ENCODE measurements around the gene DCLK2.
"Not testable (repeated sequence)": the region's sequence is repeated elsewhere in the genome, so short reads cannot be mapped to it uniquely, and the experiment has no call there.

Gene DCLK2

GRCh38 chr4:150160473-150160872 lies 82.2 kb downstream of the DCLK2 start:
- H3K27me3 ChIP-seq = no peaks in the 10 kb centered on the region
- H3K27ac ChIP-seq = no peak overlapping the region
- no peaks in the 10 kb centered on the region; the same call in 1 of the 2 replicates for H3K36me3 ChIP-seq

DNA sequence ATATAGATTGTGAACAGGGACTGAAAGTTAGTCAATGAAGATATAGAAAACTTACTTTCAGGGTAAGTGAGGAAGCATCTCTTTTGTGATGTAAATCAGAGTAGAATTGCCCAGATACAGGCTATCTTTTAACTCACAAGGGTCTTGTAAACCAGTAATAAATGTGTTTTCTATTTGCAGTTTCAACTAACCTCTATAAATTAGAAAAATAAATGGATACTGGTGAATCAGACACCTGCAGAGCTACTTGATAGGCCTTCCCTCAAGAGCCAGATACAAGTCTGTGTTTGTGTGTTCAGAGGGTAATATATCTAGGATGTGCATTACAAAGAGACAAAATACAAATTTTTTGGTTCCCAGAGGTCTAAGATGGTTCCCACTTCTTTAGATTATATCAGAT lies 82.9 kb downstream of the DCLK2 start:
- Histone ChIP-seq H3K9ac (no peak overlapping the region), H3K27me3 (no peaks in the 10 kb centered on the region), H4K20me1 (no peaks in the 10 kb centered on the region), H3K36me3 (no peaks in the 10 kb centered on the region; the same call in none of the 2 replicates), H3K4me1 (peaks cover 19% of the 10 kb centered on the region), H3K4me2 (no peak overlapping the region), H3K27ac (no peak overlapping the region), H3K4me3 (no peak overlapping the region), H3K9me3 (no peaks in the 10 kb centered on the region)
- no peak for TF ChIP-seq Cebpa-rat (IDR thresholded peaks at IDR 0.05)

More at GRCh38 chr4:150160473-150160872, 82.2 kb downstream of the DCLK2 start:
- Histone ChIP-seq H3K4me1 (peaks cover 14% of the 10 kb centered on the region), H3K4me2 (no peak overlapping the region), H3K4me3 (no peak overlapping the region), H3K9ac (no peak overlapping the region), H3K9me3 (no peaks in the 10 kb centered on the region), H4K20me1 (no peaks in the 10 kb centered on the region)
- no peak for TF ChIP-seq Cebpa-rat (IDR thresholded peaks at IDR 0.05)

- H3K4me2 ChIP-seq, H3K9ac ChIP-seq, H3K27ac ChIP-seq, H3K9me3 ChIP-seq, H3K27me3 ChIP-seq, H4K20me1 ChIP-seq, H3K4me3 ChIP-seq, H3K36me3 ChIP-seq: not testable (repeated sequence)
- peaks cover 19% of the 10 kb centered on the region for H3K4me1 ChIP-seq
Observed at GRCh38 chr4:150162020-150162419, 83.8 kb downstream of the DCLK2 start.

GRCh38 chr4:150164055-150164454 lies 85.8 kb downstream of the DCLK2 start:
- no peak overlapping the region for H3K4me2 ChIP-seq
- TF ChIP-seq Cebpa-rat (IDR thresholded peaks at IDR 0.05) = no peak
- H3K9me3 ChIP-seq = no peaks in the 10 kb centered on the region
- no peaks in the 10 kb centered on the region for H3K27me3 ChIP-seq
- no peak overlapping the region for H3K9ac ChIP-seq
- no peak overlapping the region for H3K27ac ChIP-seq
- no peak overlapping the region for H3K4me3 ChIP-seq
- peaks cover 16% of the 10 kb centered on the region for H3K4me1 ChIP-seq
- no peaks in the 10 kb centered on the region; the same call in none of the 2 replicates for H3K36me3 ChIP-seq
- no peaks in the 10 kb centered on the region for H4K20me1 ChIP-seq

GRCh38 chr4:150164956-150165629 lies 86.8 kb downstream of the DCLK2 start:
- H3K4me3 ChIP-seq = no peak overlapping the region
- no peak for TF ChIP-seq Cebpa-rat (IDR thresholded peaks at IDR 0.05)
- no peak overlapping the region for H3K9ac ChIP-seq
- no peaks in the 10 kb centered on the region; the same call in none of the 2 replicates for H3K36me3 ChIP-seq
- no peaks in the 10 kb centered on the region for H3K9me3 ChIP-seq
- no peaks in the 10 kb centered on the region for H3K27me3 ChIP-seq
- no peak overlapping the region for H3K27ac ChIP-seq
- peaks cover 13% of the 10 kb centered on the region for H3K4me1 ChIP-seq
- H4K20me1 ChIP-seq = no peaks in the 10 kb centered on the region
- H3K4me2 ChIP-seq = peak overlapping the region; percentile 48

- no peak overlapping the region for H3K9ac ChIP-seq
- H3K4me1 ChIP-seq = peaks cover 13% of the 10 kb centered on the region
- H3K27ac ChIP-seq = no peak overlapping the region
- H3K9me3 ChIP-seq = no peaks in the 10 kb centered on the region
- no peaks in the 10 kb centered on the region for H4K20me1 ChIP-seq
- no peaks in the 10 kb centered on the region for H3K27me3 ChIP-seq
- no peak for TF ChIP-seq Cebpa-rat (IDR thresholded peaks at IDR 0.05)
- H3K4me3 ChIP-seq = no peak overlapping the region
- H3K36me3 ChIP-seq = no peaks in the 10 kb centered on the region; the same call in none of the 2 replicates
- H3K4me2 ChIP-seq = no peak overlapping the region
Observed at GRCh38 chr4:150167054-150167453, 88.8 kb downstream of the DCLK2 start.

DNA sequence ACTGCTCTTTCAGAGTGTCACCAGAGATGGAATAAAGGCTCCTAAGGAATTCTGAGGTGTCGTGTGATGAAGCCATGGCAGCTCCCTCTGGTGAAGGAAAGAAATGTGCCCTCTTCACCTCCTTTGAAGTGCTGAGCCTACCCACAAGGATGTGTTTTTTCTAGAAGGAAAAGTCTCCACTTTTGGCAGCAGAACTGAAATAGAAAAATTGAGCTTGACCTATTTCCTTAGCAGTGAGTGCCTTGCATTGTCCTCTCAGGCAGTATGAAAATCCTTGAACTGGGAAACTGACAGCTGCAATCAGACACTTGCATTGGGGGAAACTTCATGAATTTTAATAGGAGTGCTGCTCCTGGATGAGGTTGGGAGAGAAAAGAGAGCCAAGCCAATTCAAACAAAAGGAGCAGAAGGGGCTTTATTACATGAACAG lies 95.2 kb downstream of the DCLK2 start:
- no peaks in the 10 kb centered on the region for H4K20me1 ChIP-seq
- H3K4me3 ChIP-seq = no peak overlapping the region
- no peak overlapping the region for H3K27ac ChIP-seq
- H3K9me3 ChIP-seq = no peaks in the 10 kb centered on the region
- peaks cover 17% of the 10 kb centered on the region for H3K4me1 ChIP-seq
- no peak overlapping the region for H3K9ac ChIP-seq
- no peaks in the 10 kb centered on the region for H3K36me3 ChIP-seq
- H3K27me3 ChIP-seq = no peaks in the 10 kb centered on the region
- no peak for TF ChIP-seq Cebpa-rat (IDR thresholded peaks at IDR 0.05)
- peak overlapping the region; percentile 43 for H3K4me2 ChIP-seq

DNA sequence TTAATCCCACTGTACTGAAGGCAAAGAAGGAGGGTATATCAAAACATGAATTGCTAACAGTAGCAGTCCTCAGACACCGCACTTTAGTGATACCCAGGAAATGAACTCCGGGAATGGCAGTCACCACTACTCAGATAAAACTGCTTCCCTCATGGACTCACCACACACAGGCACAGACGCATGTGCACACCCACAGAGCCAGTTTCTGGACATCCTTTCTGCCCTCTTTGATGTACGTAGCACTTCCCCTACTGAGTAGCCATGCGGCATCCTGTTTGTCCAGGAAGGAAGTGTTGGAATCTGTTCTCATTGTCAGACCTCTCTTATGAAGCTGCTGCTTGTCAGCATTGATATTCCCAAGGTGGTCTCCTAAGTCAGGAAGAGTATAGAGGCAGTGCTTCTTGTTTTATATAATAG lies 95.7 kb downstream of the DCLK2 start:
- peaks cover 17% of the 10 kb centered on the region for H3K4me1 ChIP-seq
- H3K4me3 ChIP-seq = no peak overlapping the region
- TF ChIP-seq Cebpa-rat (IDR thresholded peaks at IDR 0.05) = no peak
- no peak overlapping the region for H3K9ac ChIP-seq
- H3K9me3 ChIP-seq = no peaks in the 10 kb centered on the region
- no peaks in the 10 kb centered on the region for H3K36me3 ChIP-seq
- H4K20me1 ChIP-seq = no peaks in the 10 kb centered on the region
- H3K27ac ChIP-seq = no peak overlapping the region
- H3K4me2 ChIP-seq = peak overlapping the region; percentile 43
- no peaks in the 10 kb centered on the region for H3K27me3 ChIP-seq

DNA sequence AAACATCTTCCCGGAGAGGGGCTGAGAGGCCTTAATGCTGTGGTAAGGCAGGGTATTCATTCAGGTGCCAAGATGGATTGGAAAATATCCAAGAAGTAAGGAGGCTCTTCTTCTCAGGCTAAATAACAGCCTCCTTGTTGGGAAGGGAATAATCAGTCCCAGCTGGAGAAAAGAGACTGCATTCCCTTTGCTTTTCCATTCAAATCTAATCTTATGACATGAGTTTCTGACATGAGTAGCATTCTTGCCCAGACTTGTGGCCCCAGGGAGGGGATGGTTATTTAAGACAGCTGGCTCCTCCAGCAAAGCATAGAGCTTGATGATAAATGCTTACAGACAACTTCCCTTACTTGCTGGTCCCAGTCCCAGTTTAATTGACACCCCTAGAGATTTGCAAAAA lies 98.3 kb downstream of the DCLK2 start:
- no peak overlapping the region for H3K4me2 ChIP-seq
- 0 out of 2 replicates have a peak, but pooled peaks cover 5% of the 10 kb centered on the region for H4K20me1 ChIP-seq
- H3K4me1 ChIP-seq = peaks cover 25% of the 10 kb centered on the region
- H3K4me3 ChIP-seq = no peak overlapping the region
- H3K9ac ChIP-seq = no peak overlapping the region
- no peaks in the 10 kb centered on the region for H3K9me3 ChIP-seq
- H3K27me3 ChIP-seq = no peaks in the 10 kb centered on the region
- no peak for TF ChIP-seq Cebpa-rat (IDR thresholded peaks at IDR 0.05)
- H3K27ac ChIP-seq = no peak overlapping the region
- H3K36me3 ChIP-seq = no peaks in the 10 kb centered on the region

DNA sequence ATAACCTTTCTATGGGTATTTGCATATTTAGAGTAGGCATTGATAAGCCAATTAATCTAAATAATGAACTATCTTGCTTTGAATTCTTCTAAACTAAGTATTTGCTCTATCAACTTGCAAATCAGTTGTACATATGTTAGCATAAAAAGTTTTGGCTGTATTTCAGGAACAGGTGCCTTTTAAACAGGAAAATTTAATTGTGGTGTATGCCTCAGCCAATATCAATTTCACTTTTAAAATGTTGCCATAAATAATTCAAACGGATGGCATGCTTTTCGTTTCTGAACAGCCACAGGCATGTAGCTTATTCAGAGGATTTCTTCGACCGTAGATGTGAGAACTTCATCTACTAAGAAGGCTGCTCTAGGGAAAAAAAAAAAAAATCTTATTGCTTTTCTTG lies 99.9 kb downstream of the DCLK2 start:
- Histone ChIP-seq H3K27me3 (no peaks in the 10 kb centered on the region), H3K4me2 (no peak overlapping the region), H3K27ac (no peak overlapping the region), H4K20me1 (0 out of 2 replicates have a peak, but pooled peaks cover 5% of the 10 kb centered on the region), H3K9ac (no peak overlapping the region), H3K36me3 (no peaks in the 10 kb centered on the region), H3K4me1 (peaks cover 35% of the 10 kb centered on the region), H3K4me3 (no peak overlapping the region), H3K9me3 (no peaks in the 10 kb centered on the region)
- TF ChIP-seq Cebpa-rat (IDR thresholded peaks at IDR 0.05) = no peak

Measured in BLaER1 (cell line).